Progenitor cell of endocrine pancreas (in vitro differentiated cells): ENCODE data around the gene CHPT1. TPM values are rescaled to one million over a fixed set of nuclear protein-coding genes. Genes with fewer than 3 reads are reported as not detected.

Source experiments
- DNase-seq: peaks from one replicate; pipeline ENCODE4 v3.0.0; 2021; ENCODE audit warnings: low spot score; ENCODE audit not compliant: unreplicated experiment
- H3K27ac Mint-ChIP-seq: 2 replicates; pipeline ENCODE4 v1.8.0; 2021; ENCODE audit warnings: mild to moderate bottlenecking, moderate library complexity, mixed read lengths
- H3K27me3 Mint-ChIP-seq: 2 replicates; pipeline ENCODE4 v1.8.0; 2021; ENCODE audit warnings: mixed read lengths
- H3K36me3 Mint-ChIP-seq: 2 replicates; pipeline ENCODE4 v1.8.0; 2022; ENCODE audit warnings: mixed read lengths; ENCODE audit not compliant: insufficient read depth
- H3K4me1 Mint-ChIP-seq: 2 replicates; pipeline ENCODE4 v1.8.0; 2021; ENCODE audit warnings: low read depth, mixed read lengths
- H3K4me3 Mint-ChIP-seq: 2 replicates; pipeline ENCODE4 v1.8.0; 2021; ENCODE audit warnings: low read depth, mild to moderate bottlenecking, moderate library complexity, mixed read lengths
- H3K9me3 Mint-ChIP-seq: 2 replicates; pipeline ENCODE4 v1.8.0; 2021; ENCODE audit warnings: low read depth, mixed read lengths
- long read RNA-seq: library from polyadenylated mRNA; unstranded; transcript quantifications from one replicate; pipeline ENCODE4 v2.0.0, GENCODE V29; 2020
- total RNA-seq: library from RNA; stranded (reverse); gene quantifications from 2 replicates; pipeline ENCODE4 v1.2.1, GENCODE V29; 2021
- TF ChIP-seq, protein P1 (sequence below): fragments of 200-600 bp; sonication (generic); IDR thresholded peaks from one replicate; pipeline ENCODE4 v1.5.0; 2021; ENCODE audit warnings: antibody characterized with exemption, mild to moderate bottlenecking; ENCODE audit not compliant: unreplicated experiment

The CHPT1 gene
- 15.2 and 18.0 TPM in 2 replicates for total RNA-seq
- long read RNA-seq, partial matches to known transcripts, result 1 of 1 reads
- long read RNA-seq, other reads (novel, unspliced or antisense), result 0 of 1 reads

DNA sequence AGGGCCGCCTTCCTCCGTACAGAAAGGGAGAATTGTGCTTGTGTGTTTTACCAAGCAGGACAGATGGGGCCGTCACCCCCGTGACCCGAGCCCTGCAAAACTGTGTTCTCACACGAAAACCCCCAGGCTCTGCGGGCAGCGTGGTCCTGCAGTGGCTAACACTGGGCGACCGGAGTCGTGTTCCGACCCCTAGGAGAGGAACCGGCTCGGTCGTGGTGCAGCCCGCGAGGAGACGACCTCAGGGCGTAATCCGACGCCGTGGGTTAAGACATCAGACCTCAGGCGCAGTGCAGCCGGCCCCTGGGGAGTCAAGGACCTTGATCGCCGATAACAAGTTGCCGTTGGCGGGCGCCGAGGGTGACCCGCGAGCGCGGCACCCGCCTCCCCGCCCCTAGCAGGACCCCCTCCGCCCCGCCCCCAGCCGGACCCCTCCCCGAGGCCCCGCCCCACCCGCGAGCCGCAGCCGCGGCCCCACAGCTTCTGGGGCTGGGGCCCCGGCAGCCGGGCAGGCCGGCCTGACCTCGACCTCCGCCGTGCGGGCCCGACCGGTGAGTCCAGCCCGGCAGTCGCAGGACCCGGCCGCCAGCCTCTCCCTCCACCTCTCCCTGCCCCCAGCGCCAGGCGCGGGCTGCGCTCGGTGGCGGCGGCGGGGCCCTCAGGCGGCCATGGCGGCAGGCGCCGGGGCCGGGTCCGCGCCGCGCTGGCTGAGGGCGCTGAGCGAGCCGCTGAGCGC, at the start of gene CHPT1:
Gene CHPT1 (plus strand): TSS at position 444 of the 733 bp plus-strand sequence. CDS start 222 bp downstream, at position 666.
- Mint-ChIP-seq H3K4me3 (peak within 1 kb of the TSS; percentile 87), H3K9me3 (no peaks in the 10 kb centered on the region), H3K27me3 (peaks cover 12% of the 10 kb centered on the region), H3K36me3 (no peaks in the 10 kb centered on the region), H3K4me1 (peaks cover 14% of the 10 kb centered on the region), H3K27ac (peak within 1 kb of the TSS; percentile 93)
- TF ChIP-seq, protein P1, sequence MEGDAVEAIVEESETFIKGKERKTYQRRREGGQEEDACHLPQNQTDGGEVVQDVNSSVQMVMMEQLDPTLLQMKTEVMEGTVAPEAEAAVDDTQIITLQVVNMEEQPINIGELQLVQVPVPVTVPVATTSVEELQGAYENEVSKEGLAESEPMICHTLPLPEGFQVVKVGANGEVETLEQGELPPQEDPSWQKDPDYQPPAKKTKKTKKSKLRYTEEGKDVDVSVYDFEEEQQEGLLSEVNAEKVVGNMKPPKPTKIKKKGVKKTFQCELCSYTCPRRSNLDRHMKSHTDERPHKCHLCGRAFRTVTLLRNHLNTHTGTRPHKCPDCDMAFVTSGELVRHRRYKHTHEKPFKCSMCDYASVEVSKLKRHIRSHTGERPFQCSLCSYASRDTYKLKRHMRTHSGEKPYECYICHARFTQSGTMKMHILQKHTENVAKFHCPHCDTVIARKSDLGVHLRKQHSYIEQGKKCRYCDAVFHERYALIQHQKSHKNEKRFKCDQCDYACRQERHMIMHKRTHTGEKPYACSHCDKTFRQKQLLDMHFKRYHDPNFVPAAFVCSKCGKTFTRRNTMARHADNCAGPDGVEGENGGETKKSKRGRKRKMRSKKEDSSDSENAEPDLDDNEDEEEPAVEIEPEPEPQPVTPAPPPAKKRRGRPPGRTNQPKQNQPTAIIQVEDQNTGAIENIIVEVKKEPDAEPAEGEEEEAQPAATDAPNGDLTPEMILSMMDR, result no peak
- DNase-seq, result peak; percentile 68

DNA sequence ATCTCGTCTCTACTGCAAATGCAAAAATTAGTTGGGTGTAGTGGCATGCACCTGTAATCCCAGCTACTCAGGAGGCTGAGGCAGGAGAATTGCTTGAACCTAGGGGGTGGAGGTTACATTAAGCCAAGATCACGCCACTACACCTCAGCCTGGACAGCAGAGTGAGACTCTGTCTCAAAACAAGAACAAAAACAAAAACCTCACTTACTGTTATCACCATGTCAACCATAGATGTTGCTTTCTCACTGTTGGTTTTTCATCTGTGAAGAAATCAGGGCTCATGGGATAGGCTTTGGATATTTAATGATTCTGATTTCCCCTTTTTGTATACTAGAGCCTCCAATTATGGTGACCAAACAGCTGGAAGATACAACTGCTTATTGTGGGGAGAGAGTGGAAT, 49.7 kb upstream of the CHPT1 start:
- no peaks in the 10 kb centered on the region for H3K36me3 Mint-ChIP-seq
- DNase-seq, result no peak
- H3K27me3 Mint-ChIP-seq, result peaks cover 24% of the 10 kb centered on the region
- H3K27ac Mint-ChIP-seq, result no peak overlapping the region
- H3K4me1 Mint-ChIP-seq, result no peaks in the 10 kb centered on the region
- no peaks in the 10 kb centered on the region for H3K9me3 Mint-ChIP-seq
- TF ChIP-seq, protein P1, result no peak
- H3K4me3 Mint-ChIP-seq, result no peak overlapping the region

DNA sequence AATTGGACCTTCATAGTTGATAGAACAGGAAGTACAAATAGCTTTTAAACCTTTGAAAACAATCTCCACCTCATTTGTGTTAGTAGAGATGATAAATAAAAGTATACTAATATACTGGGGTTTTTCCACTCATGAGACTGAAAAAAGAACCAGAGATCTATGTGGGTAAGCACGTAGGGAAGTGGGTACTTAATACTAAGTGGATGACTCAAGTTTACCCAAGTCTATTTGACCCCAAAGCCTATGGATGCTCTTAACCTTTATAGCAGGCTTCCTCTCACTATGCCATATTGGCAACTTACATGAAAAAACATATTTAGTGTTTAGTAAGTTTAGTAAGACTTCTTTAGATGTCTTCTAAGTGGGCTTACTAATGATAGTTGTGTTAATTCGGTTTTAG, 49.2 kb upstream of the CHPT1 start:
- TF ChIP-seq, protein P1, result no peak
- Mint-ChIP-seq H3K27ac (no peak overlapping the region), H3K4me1 (no peaks in the 10 kb centered on the region), H3K36me3 (no peaks in the 10 kb centered on the region), H3K9me3 (no peaks in the 10 kb centered on the region), H3K4me3 (no peak overlapping the region), H3K27me3 (peaks cover 19% of the 10 kb centered on the region)
- DNase-seq, result no peak

DNA sequence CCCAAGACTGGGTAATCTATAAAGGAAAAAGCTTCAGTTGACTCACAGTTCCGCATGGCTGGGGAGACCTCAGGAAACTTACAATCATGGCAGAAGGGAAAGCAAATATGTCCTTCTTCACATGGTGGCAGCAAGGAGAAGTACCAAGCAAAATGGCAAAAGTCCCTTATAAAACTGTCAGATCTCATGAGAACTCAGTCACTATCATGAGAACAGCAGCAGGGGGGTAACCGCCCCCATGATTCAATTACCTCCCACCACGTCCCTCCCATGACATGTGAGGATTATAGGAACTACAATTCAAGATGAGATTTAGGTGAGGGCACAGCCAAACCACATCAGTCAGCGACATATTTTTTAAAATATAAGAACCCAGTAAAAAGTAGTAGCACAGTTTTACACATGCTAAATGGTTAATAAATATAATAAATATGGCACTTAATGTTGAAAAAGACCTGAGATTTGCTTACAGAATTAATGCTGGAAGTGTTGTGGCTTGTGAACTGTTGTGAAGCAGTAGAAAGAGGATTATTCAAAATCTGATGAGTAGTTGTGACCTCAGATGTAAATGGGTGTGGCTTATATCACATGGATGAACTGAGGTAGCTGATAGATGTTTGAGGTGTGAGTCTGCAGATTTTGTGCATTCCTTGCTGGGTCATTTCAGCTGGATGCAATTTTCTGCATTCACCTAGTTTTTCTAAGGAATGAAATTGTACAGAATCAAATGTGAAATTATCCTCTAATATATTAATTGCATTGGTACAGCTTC, 46.9 kb upstream of the CHPT1 start:
- Mint-ChIP-seq H3K9me3 (no peaks in the 10 kb centered on the region), H3K4me1 (peaks cover 2% of the 10 kb centered on the region), H3K4me3 (no peak overlapping the region), H3K36me3 (no peaks in the 10 kb centered on the region), H3K27ac (no peak overlapping the region), H3K27me3 (peaks cover 10% of the 10 kb centered on the region)
- no peak for DNase-seq
- TF ChIP-seq, protein P1, result no peak

DNA sequence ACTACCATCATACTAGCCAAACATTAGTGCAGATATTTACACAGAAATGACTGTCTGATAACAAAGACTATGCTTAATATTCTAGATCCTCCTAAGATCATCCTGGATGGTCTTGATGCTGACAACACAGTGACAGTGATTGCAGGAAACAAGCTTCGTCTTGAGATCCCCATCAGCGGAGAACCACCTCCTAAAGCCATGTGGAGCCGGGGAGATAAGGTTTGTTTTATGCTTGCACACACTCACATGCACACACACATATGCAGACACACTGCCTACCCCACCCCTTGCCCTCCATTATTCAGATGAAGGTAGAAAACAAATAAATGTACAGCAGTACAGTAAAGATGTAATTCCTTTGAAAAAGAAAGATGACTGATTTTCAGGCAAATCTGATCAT, 44.4 kb upstream of the CHPT1 start:
- DNase-seq, result no peak
- H3K27me3 Mint-ChIP-seq, result peaks cover 3% of the 10 kb centered on the region
- H3K36me3 Mint-ChIP-seq, result no peaks in the 10 kb centered on the region
- TF ChIP-seq, protein P1, result no peak
- H3K4me3 Mint-ChIP-seq, result no peak overlapping the region
- H3K27ac Mint-ChIP-seq, result no peak overlapping the region
- peaks cover 9% of the 10 kb centered on the region for H3K4me1 Mint-ChIP-seq
- H3K9me3 Mint-ChIP-seq, result no peaks in the 10 kb centered on the region
